GM23338 (cell line): ENCODE data around the gene PTPN13. TPM values are rescaled to one million over a fixed set of nuclear protein-coding genes. Genes with fewer than 3 reads are reported as not detected.

Experiments
- ATAC-seq: fragments of 200-7000 bp; cut with Tn5 transposase; 3 replicates; pipeline ENCODE4 v1.9.1; 2020
- DNase-seq: peaks from one replicate; pipeline ENCODE4 v3.0.0-alpha.2; 2015; ENCODE audit warnings: low spot score
- H2AFZ ChIP-seq: fragments of 200-600 bp; sonication (generic); 2 replicates; pipeline ENCODE4 v1.8.0; 2016; ENCODE audit warnings: antibody characterized with exemption, mild to moderate bottlenecking, moderate library complexity
- H3F3A ChIP-seq: fragments of 200-600 bp; sonication (generic); replicated peaks from 2 replicates; pipeline ENCODE4 v1.8.0; 2017; ENCODE audit warnings: antibody characterized with exemption, mixed run types, low read depth
- H3K27ac ChIP-seq: fragments of 200-600 bp; sonication (generic); 2 replicates; pipeline ENCODE4 v1.6.1; 2016; ENCODE audit warnings: low read depth
- H3K27me3 ChIP-seq: fragments of 200-600 bp; sonication (generic); 2 replicates; pipeline ENCODE4 v1.8.0; 2016; ENCODE audit warnings: mild to moderate bottlenecking, mixed run types, moderate library complexity; ENCODE audit not compliant: insufficient read depth
- H3K36me3 ChIP-seq: fragments of 200-600 bp; sonication (generic); 2 replicates; pipeline ENCODE4 v1.8.0; 2016; ENCODE audit warnings: mild to moderate bottlenecking; ENCODE audit not compliant: insufficient read depth
- H3K4me1 ChIP-seq: fragments of 200-600 bp; sonication (generic); 2 replicates; pipeline ENCODE4 v1.8.0; 2016; ENCODE audit warnings: mild to moderate bottlenecking, moderate library complexity; ENCODE audit not compliant: insufficient read depth
- H3K4me2 ChIP-seq: fragments of 200-600 bp; sonication (generic); 2 replicates; pipeline ENCODE4 v1.7.1; 2017; ENCODE audit warnings: mixed run types
- H3K4me3 ChIP-seq: fragments of 200-600 bp; sonication (generic); 2 replicates; pipeline ENCODE4 v1.6.1; 2016; ENCODE audit warnings: mixed run types
- H3K79me2 ChIP-seq: fragments of 200-600 bp; sonication (generic); replicated peaks from 2 replicates; pipeline ENCODE4 v1.8.0; 2017; ENCODE audit warnings: mild to moderate bottlenecking; ENCODE audit not compliant: insufficient read depth
- H3K9me2 ChIP-seq: fragments of 200-600 bp; sonication (generic); 2 replicates; pipeline ENCODE4 v1.8.0; 2017; ENCODE audit not compliant: insufficient read depth
- H4K20me1 ChIP-seq: fragments of 200-600 bp; sonication (generic); replicated peaks from 2 replicates; pipeline ENCODE4 v1.8.0; 2017; ENCODE audit warnings: mild to moderate bottlenecking; ENCODE audit not compliant: insufficient read depth
- H3K27ac Mint-ChIP-seq: 2 replicates; pipeline ENCODE4 v1.8.0; 2020; ENCODE audit warnings: inconsistent platforms, mild to moderate bottlenecking, moderate library complexity, mixed read lengths
- H3K27me3 Mint-ChIP-seq: 3 replicates; pipeline ENCODE4 v1.8.0; 2022; ENCODE audit warnings: low read depth, mild to moderate bottlenecking, moderate library complexity, mixed read lengths, inconsistent platforms; ENCODE audit not compliant: insufficient read depth, poor library complexity
- H3K36me3 Mint-ChIP-seq: 3 replicates; pipeline ENCODE4 v1.8.0; 2021; ENCODE audit warnings: low read depth, mild to moderate bottlenecking, inconsistent platforms, moderate library complexity, mixed read lengths
- H3K4me1 Mint-ChIP-seq: 3 replicates; pipeline ENCODE4 v1.8.0; 2020; ENCODE audit warnings: mild to moderate bottlenecking, inconsistent platforms, mixed read lengths
- H3K4me3 Mint-ChIP-seq: 3 replicates; pipeline ENCODE4 v1.8.0; 2021; ENCODE audit warnings: moderate library complexity, mild to moderate bottlenecking, inconsistent platforms, mixed read lengths
- H3K9me3 Mint-ChIP-seq: 3 replicates; pipeline ENCODE4 v1.8.0; 2020; ENCODE audit warnings: moderate library complexity, mild to moderate bottlenecking, inconsistent platforms, mixed read lengths
- CREB1 ChIP-seq: fragments of 250-450 bp; sonication (Bioruptor Pico); IDR thresholded peaks from 2 replicates; pipeline ENCODE4 v1.5.0; 2020; ENCODE audit warnings: low read depth, mild to moderate bottlenecking, moderate library complexity
- CTCF ChIP-seq, 2 experiments: fragments of 200-600 bp in 1 of 2; sonication (generic) in 1 of 2; conservative IDR thresholded peaks; 2 replicates each; pipeline versions ENCODE4 v1.5.1 to v1.6.1; 2016 to 2017; ENCODE audit warnings: antibody characterized with exemption in 2 of 2, low read depth in 2 of 2, mild to moderate bottlenecking in 2 of 2, moderate library complexity in 1 of 2
- ETS1 ChIP-seq: IDR thresholded peaks from 2 replicates; pipeline ENCODE4 v1.6.1; 2016; ENCODE audit warnings: antibody characterized with exemption
- EZH2 ChIP-seq: fragments of 200-600 bp; sonication (generic); IDR thresholded peaks from one replicate; pipeline ENCODE4 v1.8.0; 2017; ENCODE audit warnings: antibody characterized with exemption, mild to moderate bottlenecking, low read depth; ENCODE audit not compliant: unreplicated experiment
- EZH2phosphoT487 ChIP-seq: fragments of 200-600 bp; sonication (generic); IDR thresholded peaks from one replicate; pipeline ENCODE4 v1.8.1; 2018; ENCODE audit warnings: antibody characterized with exemption; ENCODE audit not compliant: unreplicated experiment
- JUNB ChIP-seq: IDR thresholded peaks from one replicate; pipeline ENCODE4 v1.6.1; 2016; ENCODE audit warnings: antibody characterized with exemption; ENCODE audit not compliant: unreplicated experiment
- NANOG ChIP-seq: IDR thresholded peaks from 2 replicates; pipeline ENCODE4 v1.6.1; 2016; ENCODE audit warnings: antibody characterized with exemption, borderline replicate concordance
- POLR2AphosphoS5 ChIP-seq: IDR thresholded peaks from 2 replicates; pipeline ENCODE4 v1.6.1; 2016; ENCODE audit warnings: antibody characterized with exemption, low read depth
- STAT1 ChIP-seq: IDR thresholded peaks from one replicate; pipeline ENCODE4 v1.6.1; 2016; ENCODE audit warnings: antibody characterized with exemption; ENCODE audit not compliant: unreplicated experiment
- ZNF331 ChIP-seq: fragments of 250-450 bp; sonication (Bioruptor Pico); IDR thresholded peaks from 2 replicates; pipeline ENCODE4 v1.5.0; 2020; ENCODE audit warnings: low read depth, mild to moderate bottlenecking, moderate library complexity
- polyA plus RNA-seq: library from polyadenylated mRNA; unstranded; fragments of >200 nt; fragmentation: Nextera tagmentation; extraction: Ambion mirVana; gene quantifications from 2 replicates; pipeline ENCODE4 v1.2.1, GENCODE V29; 2016
- total RNA-seq: library from RNA; depleted of rRNA; stranded (reverse); fragments of >200 nt; shearing (Covaris generic); gene quantifications from 2 replicates; pipeline ENCODE4 v1.2.3, GENCODE V29; 2014

The PTPN13 gene
- total and polyA plus RNA-seq, 2 experiments from 2014 or later, result 12.6 to 49.9 TPM

GRCh38 chr4:86664959-86665358 lies 70.8 kb downstream of the PTPN13 start:
- H3K4me3 ChIP-seq, result no peak overlapping the region
- no peaks in the 10 kb centered on the region for H3K9me2 ChIP-seq
- Mint-ChIP-seq H3K27ac (no peak overlapping the region), H3K4me3 (no peak overlapping the region), H3K27me3 (no peaks in the 10 kb centered on the region), H3K4me1 (peaks cover 13% of the 10 kb centered on the region), H3K9me3 (no peaks in the 10 kb centered on the region), H3K36me3 (no peaks in the 10 kb centered on the region)
- H3K36me3 ChIP-seq, result no peaks in the 10 kb centered on the region
- H3F3A ChIP-seq, result no peaks in the 10 kb centered on the region
- ATAC-seq (peak; percentile 33; the same call in 1 of the 3 replicates), DNase-seq (peak; percentile 27)
- H4K20me1 ChIP-seq, result no peaks in the 10 kb centered on the region
- no peaks in the 10 kb centered on the region for H3K79me2 ChIP-seq
- TF ChIP-seq POLR2AphosphoS5 (no peak), JUNB (no peak), EZH2 (no peak)
- H3K4me2 ChIP-seq, result no peak overlapping the region
- H2AFZ ChIP-seq, result no peak overlapping the region
- H3K27me3 ChIP-seq, result no peaks in the 10 kb centered on the region
- H3K27ac ChIP-seq, result no peak overlapping the region
- H3K4me1 ChIP-seq, result no peaks in the 10 kb centered on the region; the same call in 1 of the 2 replicates

GRCh38 chr4:86670298-86670697 lies 76.2 kb downstream of the PTPN13 start:
- peaks cover 19% of the 10 kb centered on the region for H3K36me3 Mint-ChIP-seq
- no peak overlapping the region for H3K27ac ChIP-seq

More at GRCh38 chr4:86670298-86670697, 76.2 kb downstream of the PTPN13 start:
- H3K36me3 ChIP-seq, result 0 out of 2 replicates have a peak, but pooled peaks cover 5% of the 10 kb centered on the region
- Mint-ChIP-seq H3K9me3 (peaks cover 6% of the 10 kb centered on the region; the same call in 2 of the 3 replicates), H3K4me1 (peaks cover 3% of the 10 kb centered on the region; the same call in 2 of the 3 replicates), H3K4me3 (no peak overlapping the region), H3K27me3 (no peaks in the 10 kb centered on the region), H3K27ac (no peak overlapping the region)
- no peaks in the 10 kb centered on the region; the same call in 1 of the 2 replicates for H3K79me2 ChIP-seq
- no peaks in the 10 kb centered on the region; the same call in 1 of the 2 replicates for H3K4me1 ChIP-seq
- H3F3A ChIP-seq, result no peaks in the 10 kb centered on the region
- ATAC-seq (no peak), DNase-seq (no peak)
- H3K4me2 ChIP-seq, result no peak overlapping the region
- H3K27me3 ChIP-seq, result no peaks in the 10 kb centered on the region
- TF ChIP-seq ETS1 (no peak), NANOG (no peak), JUNB (no peak), EZH2phosphoT487 (no peak), CTCF (conservative IDR thresholded peaks at IDR 0.05; ENCODE audit: low read depth in 2 of 2) (no peak), CREB1 (no peak), STAT1 (no peak), ZNF331 (no peak)
- no peaks in the 10 kb centered on the region for H3K9me2 ChIP-seq
- H2AFZ ChIP-seq, result no peak overlapping the region
- H3K4me3 ChIP-seq, result no peak overlapping the region
- H4K20me1 ChIP-seq, result no peaks in the 10 kb centered on the region
